HL-60/S4 (cell line): ENCODE results near the gene RPTOR.

Experiments
- in situ Hi-C: fragments of 300-500 bp; cut with MboI; formaldehyde crosslinking; loops from 2 replicates; pipeline ENCODE4 v1.14.3; 2022; ENCODE audit warnings: low sequenced_read_pairs

RPTOR gene

DNA sequence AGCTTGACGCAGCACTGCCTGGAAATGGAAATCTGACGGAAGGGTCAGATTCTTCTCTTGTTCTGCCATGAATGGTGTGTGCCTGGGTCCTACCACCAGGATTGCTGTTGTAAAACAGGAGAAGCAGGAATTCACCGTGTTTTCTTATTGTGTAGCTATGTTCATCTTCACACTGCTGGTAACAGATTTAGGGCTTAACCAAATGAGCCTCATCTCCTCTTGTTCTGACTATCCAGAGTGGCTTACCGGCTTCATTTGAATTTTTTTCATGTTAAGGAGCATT, 349.7 kb downstream of the RPTOR start:
- in situ Hi-C loops: no loop called here

DNA sequence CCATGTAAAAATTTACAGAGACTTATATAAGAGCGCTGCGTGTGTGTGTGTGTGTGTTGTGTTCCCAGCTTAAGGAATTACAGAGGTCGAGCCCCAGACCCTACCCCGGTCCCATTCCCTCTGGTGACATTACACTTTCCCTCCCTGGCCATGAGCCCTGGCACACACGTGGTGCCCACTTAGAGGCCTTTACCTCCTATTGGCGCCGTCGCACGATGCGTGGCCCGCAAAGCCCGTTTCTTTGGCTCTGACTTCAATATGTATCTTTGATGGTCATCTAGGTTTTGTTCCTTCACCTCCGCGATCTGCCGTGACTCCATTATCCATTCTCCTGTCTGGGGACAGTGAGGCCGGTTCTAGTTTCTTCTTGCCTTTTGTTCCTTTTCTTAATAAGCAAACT, 350.1 kb downstream of the RPTOR start:
- in situ Hi-C loops: no loop called here

DNA sequence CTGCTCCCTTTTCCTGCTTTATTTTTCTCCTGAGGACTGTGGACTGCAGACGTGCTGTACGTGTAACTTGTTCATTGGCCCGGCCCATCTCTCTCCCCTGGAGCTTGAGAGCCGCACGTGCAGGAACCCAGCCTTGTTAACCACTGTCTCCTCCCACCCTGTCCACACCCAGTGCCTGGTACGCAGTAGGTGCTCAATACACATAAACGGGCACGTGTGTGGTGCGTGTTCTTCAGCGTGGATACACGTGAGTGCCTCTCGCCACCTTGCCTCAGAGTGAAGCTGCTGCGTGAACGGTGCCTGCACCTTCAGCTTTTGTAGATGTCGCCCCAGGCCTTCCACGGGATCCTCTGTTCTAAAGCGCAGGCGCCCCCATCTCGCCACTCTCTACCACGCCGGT, 350.7 kb downstream of the RPTOR start:
- in situ Hi-C loops: no loop called here

DNA sequence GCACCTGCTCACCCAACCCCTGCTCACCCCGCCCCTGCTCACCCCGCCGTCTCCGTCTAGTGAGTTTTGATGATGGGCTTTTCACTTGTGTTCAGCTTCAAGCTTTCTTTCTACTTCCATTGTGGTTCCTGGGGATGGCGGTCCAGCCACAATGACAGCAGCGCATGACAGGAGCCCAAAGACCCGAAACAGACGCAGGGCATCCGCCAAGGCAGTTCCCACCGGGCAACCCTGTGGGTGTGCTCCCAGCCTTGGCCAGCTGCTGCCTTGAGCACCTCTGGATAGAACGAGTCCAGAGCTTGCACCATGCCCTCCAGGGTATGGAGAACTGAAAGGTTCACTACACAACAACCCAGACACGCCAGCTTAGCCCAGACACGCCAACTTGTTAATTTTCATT, 354.1 kb downstream of the RPTOR start:
- in situ Hi-C loops: no loop called here

DNA sequence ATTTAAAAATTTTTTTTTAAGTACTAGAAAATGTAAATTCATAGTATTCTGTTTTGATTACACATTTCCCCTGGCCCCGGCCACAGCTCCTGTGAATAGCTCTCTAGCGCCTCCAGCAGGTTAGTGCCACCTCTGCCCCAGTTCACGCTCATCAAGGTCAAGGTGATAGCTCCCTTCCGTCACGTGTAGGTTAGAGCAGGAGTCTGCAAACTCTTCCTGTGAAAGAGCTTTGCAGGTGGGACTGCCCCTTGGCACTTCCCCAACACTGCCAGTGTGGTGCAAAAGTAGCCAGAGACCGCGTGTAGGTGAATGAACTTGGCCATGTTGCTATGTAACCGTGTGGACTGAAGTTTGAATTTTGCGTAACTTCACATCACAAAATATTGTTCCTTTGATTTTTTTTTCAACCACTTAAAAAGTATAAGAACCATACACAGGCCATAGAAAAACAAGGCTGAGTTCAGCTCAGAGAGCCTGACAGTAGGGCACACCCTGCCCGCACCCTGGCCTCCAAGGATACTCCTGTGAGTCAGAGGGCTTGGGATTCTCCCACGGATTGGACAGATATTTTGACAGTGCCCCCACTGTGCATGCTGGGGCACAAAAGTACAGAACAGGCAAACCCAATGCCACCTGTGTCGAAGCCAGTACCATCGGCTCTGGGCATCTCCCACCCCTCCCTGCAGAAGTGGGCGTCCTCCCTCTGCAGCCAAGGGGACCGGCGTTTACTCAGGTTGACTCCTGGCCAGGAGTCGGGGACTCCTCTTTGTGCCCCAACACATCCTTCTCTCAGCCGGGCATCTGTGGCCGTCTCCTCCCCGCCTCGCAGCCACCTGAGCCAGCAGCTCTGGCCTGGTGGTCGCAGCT, 355.0 kb downstream of the RPTOR start:
- in situ Hi-C loops: no loop called here

DNA sequence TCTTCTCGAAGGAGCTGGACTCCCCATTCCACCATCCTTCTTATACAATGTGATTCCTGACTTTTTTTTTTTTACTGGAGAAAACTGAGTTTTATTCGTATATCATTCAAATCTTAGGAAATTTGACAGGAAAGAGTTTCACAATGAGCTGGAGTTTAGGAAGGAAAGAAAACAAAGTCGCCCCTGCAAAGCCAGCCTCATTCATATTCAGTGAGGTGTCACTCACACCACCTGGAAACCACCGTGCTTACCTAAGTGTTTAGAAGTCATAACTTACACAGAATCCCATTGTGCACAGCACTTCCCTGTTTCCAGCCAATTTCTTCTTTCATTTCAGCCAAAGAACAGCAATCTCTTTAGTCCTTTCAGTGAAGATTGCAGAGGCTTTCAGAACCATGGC, 356.7 kb downstream of the RPTOR start:
- in situ Hi-C loops: no loop called here

DNA sequence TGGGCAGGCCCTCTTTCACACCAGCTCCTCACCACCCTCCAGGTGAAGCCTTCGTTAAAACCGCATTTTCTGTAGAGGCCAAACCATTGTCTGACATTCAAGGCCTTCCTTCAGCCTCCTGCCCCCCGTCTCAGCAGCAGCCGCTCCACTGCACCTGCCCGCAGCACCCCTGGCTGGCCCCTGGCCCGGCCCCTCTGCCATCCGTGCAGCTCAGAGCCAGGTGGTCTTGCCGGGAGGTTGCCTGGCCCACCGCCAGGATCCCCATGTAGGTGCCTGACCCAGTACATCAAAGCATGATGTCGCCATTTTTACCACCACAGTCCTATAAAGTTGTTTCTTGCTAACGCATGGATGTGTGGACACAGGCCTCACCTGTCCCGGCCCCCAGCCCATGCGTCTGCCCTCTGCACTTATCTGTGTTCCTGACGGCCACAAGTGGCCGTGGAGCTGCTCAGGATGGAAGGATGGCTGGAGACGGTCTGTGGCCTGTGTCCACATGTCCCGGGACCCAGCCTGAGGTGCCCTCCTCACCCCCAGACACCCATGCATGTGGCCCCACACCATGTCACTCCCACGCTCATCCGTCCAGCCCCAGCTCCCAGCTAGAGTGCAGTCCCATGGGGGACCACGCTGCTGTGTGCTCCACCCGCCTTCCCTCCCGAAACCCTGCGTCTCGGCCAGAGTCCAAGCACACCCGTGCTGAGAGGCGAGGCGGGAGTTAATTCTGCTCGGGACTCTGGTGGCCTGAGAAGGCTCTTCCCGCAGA, 357.7 kb downstream of the RPTOR start:
- in situ Hi-C loops: no loop called here

DNA sequence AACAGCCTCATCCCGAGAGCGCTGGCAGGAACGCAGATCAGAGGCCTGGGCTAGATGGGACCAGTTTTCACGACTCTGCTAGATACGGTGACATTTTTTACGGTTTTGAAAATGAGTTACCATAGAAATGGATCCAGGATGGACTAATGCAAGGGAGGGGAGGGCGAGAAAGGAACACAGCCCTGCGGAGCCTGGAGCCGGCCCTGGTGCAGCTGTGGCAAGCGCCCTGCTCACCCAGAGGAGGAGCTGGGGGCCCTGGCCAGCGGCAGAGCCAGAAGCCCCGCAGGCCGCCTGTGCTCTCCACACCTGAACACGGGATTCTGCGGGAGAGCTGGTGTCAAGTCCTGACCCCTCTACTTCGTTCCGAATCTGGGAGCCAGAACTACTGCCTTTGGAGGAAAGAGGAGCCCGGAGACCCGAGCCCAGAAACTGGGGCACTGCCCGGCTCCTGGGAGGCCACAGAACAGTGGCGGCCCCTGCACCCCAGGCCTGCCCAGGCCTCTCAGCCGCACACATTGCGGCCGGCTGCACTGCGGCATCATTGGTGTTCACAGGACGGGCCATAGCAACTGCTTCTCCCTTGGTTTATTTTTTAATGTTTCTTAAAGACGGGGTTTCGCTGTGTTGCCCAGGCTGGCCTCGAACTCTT, 358.4 kb downstream of the RPTOR start:
- in situ Hi-C loops: no loop called here

DNA sequence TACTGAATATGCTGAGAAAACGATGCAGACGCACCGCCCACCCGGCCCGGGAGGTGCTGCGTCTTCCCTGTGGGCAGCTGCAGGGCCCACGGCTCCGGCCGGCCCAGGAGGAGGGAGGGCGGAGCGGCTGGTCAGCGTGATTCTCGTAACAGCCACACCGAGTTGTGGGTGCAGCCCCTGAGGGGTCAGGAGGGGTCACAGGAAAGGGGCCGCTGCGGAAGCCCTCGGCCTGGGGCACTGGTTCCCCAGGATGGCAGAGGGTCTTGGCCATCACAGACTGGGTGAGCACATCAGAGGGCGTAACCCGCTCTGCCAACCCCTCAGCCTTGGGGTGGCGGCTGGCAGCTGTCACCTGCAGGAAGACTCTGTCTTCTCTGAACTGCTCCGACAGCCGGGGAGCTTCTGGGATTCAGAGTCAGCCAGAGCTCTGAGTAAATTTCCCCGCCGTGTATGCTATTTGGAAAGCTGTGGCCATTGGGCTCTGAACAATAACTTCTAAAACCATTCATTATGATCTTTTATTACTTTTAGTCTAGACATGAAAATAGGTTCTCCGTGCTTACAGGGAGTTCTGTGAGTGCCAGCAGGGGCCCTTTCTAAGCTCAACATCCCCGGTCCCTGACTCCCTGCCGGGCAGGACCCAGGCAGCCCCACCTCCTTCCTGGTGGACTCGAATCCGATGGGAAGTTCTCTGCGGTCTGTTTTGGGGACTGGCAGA, 359.6 kb downstream of the RPTOR start:
- in situ Hi-C loops: no loop called here

GRCh38 chr17:80905586-80906230, 361.1 kb downstream of the RPTOR start:
- in situ Hi-C loops: no loop called here

DNA sequence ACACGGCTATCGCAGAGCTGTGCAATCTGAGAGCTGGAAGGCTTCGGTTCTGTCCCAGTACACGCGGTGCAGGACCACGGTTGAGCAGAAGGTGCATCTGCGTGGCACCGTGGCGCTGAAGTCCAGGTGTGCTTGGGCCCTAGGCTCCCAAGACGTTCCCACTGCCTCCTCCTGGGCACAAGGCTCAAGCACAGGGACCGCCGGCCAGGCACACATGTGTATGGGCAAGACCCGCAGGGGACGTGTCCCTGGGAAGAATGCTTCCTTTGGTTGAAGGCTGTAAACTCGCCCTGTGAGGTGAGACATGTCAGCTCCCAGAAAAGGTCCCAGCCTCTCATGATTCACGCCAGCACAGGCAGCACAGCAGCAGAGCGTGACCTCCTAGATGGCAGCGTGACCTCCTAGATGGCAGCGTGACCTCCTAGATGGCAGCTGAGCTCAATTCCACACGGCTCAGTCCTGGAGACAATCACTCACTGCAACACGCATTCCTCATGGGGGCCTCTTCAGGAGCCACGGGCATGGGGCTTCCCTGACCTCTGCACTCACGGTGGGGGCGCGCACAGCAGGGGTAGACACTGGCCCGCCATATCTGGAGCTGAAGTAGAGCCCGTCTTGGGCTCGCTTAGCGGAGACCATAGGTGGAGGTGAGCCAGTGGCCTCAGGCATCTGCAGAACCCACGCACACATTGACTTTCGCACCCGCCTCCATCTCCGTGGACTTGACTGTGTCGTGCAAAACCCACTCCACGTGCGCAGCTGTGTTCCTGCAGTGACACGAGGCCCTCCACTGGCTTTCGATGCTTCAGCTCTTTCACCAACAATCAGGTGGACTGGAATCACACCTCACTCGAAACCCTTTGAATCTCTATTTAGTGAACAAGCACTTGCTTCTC, 362.0 kb downstream of the RPTOR start:
- in situ Hi-C loops: no loop called here

- in situ Hi-C loops: no loop called here
Observed at GRCh38 chr17:80907281-80907680, 362.6 kb downstream of the RPTOR start.

GRCh38 chr17:80908211-80908610, 363.6 kb downstream of the RPTOR start:
- in situ Hi-C loops: no loop called here

DNA sequence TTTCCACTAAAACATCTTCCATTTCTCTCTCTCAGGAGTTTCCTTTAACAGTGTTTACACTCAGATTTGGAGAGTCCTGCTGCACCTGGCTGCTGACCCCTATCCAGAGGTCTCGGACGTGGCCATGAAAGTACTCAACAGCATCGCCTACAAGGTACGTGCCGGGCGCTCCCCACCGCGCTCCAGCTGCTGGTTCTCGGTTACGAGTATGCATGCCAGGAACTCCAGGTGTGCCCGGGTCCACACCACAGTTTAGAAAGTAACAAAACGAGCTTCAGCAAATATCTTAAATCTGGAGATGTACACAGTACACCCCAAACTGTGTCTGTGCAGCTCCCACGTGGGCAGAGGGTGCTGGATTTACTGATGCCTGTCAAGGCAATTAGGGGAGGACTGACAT, 364.1 kb downstream of the RPTOR start:
- in situ Hi-C loops: no loop called here

- in situ Hi-C loops: no loop called here
Observed at GRCh38 chr17:80909635-80910034, 365.0 kb downstream of the RPTOR start.

GRCh38 chr17:80910043-80910442, 365.4 kb downstream of the RPTOR start:
- in situ Hi-C loops: no loop called here

- in situ Hi-C loops: no loop called here
Observed at GRCh38 chr17:80912476-80912875, 367.8 kb downstream of the RPTOR start.

DNA sequence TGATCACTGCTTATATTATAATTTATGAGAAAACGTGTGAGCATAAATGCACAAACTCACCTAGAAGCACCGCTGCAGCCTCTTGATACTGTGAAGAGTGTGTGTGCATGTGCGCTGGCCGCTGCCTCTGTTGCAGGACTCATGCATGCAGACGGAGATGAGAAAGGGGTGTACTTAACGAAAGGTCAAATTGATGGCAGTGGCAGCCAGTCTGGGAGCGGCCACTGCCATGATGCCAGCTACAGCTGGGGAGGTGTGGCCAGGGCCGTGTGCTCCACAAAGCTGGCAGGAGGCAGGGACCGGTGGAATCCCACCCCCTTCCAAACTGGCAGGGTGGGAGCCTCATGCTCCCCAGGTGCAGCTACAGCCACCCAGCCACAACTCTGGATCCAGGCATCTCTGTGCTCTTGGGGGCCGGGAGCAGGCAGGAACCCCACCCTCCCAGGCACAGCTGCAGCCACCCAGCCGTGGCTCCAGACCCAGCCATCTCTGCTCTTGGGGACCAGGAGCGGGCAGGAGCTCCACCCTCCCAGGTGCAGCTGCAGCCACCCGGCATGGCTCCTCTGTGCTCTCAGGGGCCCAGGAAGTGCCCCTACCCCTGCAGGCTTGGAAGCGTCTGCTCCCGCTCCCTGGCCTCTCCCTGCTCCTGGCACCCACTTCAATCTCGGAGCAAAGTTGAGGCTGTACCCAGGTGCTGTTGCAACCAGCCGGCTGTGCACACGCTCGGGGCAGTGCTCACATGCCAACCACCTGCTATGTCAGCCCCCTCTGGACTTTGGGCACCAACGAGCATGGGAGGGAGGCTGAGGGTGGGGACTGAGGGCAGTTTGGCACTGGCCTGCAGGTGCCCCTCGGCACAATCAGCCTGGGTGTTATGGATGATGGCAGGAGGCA, 369.5 kb downstream of the RPTOR start:
- in situ Hi-C loops: no loop called here

DNA sequence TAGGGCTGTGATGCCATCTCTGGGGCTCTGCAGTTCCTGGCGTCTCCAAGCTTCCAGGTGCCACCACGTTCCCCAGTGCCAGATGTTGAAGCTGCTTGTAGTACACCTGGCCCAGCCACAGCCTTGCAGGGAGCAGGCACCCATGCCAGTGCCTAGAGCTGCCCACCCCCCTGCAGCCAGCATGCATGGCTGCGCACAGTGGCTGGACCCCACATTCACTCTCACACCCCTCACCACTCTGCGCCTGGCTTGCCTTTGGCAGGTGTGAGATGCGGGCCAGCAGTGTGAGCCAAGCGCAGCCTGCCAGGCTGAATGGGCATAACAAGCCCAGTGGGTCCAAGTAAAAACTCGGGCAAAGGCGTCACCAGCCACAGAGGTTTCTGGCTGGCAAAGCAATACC, 371.6 kb downstream of the RPTOR start:
- in situ Hi-C loops: no loop called here
